Mammary microvascular endothelial cell (primary cell): ENCODE data around the gene IGSF6. TPM values are rescaled to one million over a fixed set of nuclear protein-coding genes. Genes with fewer than 3 reads are reported as not detected.

Source experiments
- total RNA-seq: library from RNA; depleted of rRNA; stranded (reverse); fragments of >200 nt; gene quantifications from 2 replicates; pipeline ENCODE4 v1.2.3, GENCODE V29; 2015

The IGSF6 gene
- total RNA-seq: not detected in 2 replicates

GRCh38 chr16:21652453-21652852 is at the start of gene IGSF6:
Gene IGSF6, minus strand, starts transcription at chr16:21652608. Its CDS starts 10 bp downstream, at chr16:21652598.

DNA sequence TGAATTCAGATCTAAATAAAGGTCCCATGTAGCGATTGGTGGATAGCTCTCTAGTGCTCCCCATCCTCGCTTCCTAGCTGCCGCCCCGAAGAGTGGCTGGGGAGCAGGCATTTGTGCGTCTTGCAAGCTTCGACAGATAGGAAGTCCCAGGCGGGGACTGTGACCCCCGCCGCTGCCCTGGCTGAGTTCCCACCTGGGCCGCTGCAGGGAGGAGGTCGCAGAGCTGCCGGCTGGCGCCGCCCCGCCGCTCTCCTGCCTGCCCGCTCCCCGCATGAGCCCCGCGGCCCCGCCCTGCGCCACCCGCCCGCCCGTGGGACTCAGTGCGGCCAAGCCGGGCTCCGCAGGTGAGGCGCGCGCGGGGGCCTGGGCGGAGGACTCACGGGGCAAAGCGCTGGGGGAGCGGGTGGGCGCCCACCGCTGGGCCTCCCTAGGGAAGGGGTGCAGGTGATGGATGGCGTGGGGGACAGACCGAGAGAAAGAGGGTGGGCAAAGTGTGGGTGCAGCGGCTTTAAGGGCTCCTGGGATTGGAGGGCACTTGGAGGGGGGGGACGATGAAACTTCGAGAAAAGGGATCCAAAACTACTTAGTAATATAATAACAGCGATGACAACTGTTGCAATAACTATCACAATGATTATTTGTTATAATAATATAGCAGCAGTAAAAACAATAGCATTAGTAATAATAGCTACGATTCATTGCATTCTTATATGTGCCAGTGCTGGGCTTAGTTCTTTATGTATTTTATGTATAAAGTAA is 11.7 kb upstream of the IGSF6 start, which contains the start of gene OTOA:
Gene OTOA, plus strand, starts transcription at position 80 of the 759 bp plus-strand sequence. CDS start 14,547 bp downstream, outside the sequence.

DNA sequence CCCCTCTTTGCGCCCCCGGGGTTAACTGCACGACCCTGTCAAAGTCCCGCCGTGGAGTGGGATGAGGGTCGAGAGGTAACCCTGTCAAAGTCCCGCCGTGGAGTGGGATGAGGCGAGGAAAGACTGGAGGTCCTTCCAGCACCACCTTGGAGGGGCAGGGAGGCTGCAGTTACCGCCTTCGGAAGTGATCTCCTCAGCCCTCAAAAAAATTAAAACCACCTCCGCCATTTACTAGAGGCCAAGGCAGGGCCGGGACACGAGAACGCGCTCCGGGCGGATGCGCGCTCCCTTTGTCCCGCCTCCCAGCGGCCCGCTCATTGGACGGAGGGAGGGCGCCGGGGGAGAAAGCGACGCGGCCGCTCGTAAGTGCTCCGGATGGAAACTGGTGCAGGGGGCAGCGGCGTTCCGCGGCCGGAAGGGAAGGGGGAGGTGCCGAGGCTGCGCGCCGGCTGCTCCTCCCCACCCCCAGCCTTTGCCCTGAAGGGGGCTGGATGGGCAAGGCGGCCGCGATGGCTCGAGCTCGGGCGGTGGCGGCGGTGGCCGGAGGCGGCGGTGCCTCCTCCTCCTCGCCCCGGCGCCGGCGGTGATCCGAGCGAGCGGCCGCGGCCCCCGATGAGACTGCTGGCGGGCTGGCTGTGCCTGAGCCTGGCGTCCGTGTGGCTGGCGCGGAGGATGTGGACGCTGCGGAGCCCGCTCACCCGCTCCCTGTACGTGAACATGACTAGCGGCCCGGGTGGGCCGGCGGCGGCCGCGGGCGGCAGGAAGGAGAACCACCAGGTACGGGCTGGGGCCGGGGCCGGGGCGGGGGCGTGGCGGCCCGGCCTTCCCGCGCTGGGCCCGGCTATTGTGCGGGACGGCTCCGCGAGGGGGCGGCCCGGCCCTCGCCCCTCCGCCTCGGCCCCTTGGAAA is 53.0 kb downstream of the IGSF6 start, which contains the start of gene METTL9:
Gene METTL9, plus strand, starts transcription at position 456 of the 909 bp plus-strand sequence. Its CDS starts 157 bp downstream, at position 613.

Other genes starting within 250 kb of the IGSF6 start
- gene METTL9, start 53.0 kb downstream of the IGSF6 start, total RNA-seq: 174 and 195 TPM in 2 replicates
- 0.20 TPM in 1 of 2 replicates, not detected in the other for gene OTOA, start 11.4 kb upstream of the IGSF6 start, total RNA-seq
- gene NPIPB4, start 205.1 kb upstream of the IGSF6 start, total RNA-seq: 4.7 and 5.4 TPM in 2 replicates